ENCODE data around the gene B4GALT1.
A peak's percentile ranks its signal among the peaks of the same experiment; 100 is the strongest.

B4GALT1 gene

GRCh38 chr9:33202018-33202417 is 34.9 kb upstream of the B4GALT1 start:
- H3K27ac Mint-ChIP-seq = no peak overlapping the region
- no peak for DNase-seq
- TF ChIP-seq, protein P1, sequence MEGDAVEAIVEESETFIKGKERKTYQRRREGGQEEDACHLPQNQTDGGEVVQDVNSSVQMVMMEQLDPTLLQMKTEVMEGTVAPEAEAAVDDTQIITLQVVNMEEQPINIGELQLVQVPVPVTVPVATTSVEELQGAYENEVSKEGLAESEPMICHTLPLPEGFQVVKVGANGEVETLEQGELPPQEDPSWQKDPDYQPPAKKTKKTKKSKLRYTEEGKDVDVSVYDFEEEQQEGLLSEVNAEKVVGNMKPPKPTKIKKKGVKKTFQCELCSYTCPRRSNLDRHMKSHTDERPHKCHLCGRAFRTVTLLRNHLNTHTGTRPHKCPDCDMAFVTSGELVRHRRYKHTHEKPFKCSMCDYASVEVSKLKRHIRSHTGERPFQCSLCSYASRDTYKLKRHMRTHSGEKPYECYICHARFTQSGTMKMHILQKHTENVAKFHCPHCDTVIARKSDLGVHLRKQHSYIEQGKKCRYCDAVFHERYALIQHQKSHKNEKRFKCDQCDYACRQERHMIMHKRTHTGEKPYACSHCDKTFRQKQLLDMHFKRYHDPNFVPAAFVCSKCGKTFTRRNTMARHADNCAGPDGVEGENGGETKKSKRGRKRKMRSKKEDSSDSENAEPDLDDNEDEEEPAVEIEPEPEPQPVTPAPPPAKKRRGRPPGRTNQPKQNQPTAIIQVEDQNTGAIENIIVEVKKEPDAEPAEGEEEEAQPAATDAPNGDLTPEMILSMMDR (IDR thresholded peaks at IDR 0.05) = no peak
- no peaks in the 10 kb centered on the region for H3K9me3 Mint-ChIP-seq
- no peak overlapping the region for H3K4me3 Mint-ChIP-seq
- peaks cover 16% of the 10 kb centered on the region for H3K27me3 Mint-ChIP-seq (ENCODE audit: low read depth, poor library complexity)
- peaks cover 15% of the 10 kb centered on the region for H3K4me1 Mint-ChIP-seq
- no peaks in the 10 kb centered on the region for H3K36me3 Mint-ChIP-seq (ENCODE audit: low read depth)

GRCh38 chr9:33198165-33198564 is 31.0 kb upstream of the B4GALT1 start:
- TF ChIP-seq, protein P1 (IDR thresholded peaks at IDR 0.05) = no peak
- Mint-ChIP-seq H3K36me3 (ENCODE audit: low read depth) (no peaks in the 10 kb centered on the region), H3K27me3 (ENCODE audit: low read depth, poor library complexity) (peaks cover 3% of the 10 kb centered on the region), H3K4me3 (no peak overlapping the region), H3K9me3 (peaks cover 11% of the 10 kb centered on the region), H3K4me1 (peaks cover 21% of the 10 kb centered on the region), H3K27ac (no peak overlapping the region)
- no peak for DNase-seq

- peaks cover 21% of the 10 kb centered on the region for H3K4me1 Mint-ChIP-seq
These were observed 30.4 kb upstream of the B4GALT1 start for GRCh38 chr9:33197279-33198152.

DNA sequence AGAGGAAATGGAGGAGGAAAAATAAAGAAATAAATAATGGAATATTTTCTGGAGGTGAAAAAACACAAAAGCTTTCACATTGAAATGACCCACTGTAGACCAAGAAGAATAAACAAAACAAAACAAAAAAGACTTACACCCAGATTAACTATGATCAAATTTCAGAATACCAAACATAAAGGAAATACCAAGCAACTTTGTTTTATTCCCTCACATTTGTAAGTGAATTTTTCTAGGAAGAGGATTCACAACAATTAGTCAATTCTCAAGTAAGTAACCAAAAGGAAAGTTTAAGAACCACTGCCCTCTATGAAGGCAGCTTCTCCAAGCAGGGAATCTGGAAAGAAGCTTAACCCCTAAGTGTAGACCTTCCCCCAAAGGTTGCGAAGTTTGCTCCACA is 29.6 kb upstream of the B4GALT1 start:
- no peaks in the 10 kb centered on the region for H3K36me3 Mint-ChIP-seq (ENCODE audit: low read depth)

More at GRCh38 chr9:33197279-33198152, 30.4 kb upstream of the B4GALT1 start:
- Mint-ChIP-seq H3K27me3 (ENCODE audit: low read depth, poor library complexity) (peaks cover 3% of the 10 kb centered on the region), H3K9me3 (peaks cover 11% of the 10 kb centered on the region), H3K4me3 (no peak overlapping the region), H3K36me3 (ENCODE audit: low read depth) (no peaks in the 10 kb centered on the region), H3K27ac (no peak overlapping the region)
- DNase-seq = no peak
- TF ChIP-seq, protein P1 (IDR thresholded peaks at IDR 0.05) = no peak

DNA sequence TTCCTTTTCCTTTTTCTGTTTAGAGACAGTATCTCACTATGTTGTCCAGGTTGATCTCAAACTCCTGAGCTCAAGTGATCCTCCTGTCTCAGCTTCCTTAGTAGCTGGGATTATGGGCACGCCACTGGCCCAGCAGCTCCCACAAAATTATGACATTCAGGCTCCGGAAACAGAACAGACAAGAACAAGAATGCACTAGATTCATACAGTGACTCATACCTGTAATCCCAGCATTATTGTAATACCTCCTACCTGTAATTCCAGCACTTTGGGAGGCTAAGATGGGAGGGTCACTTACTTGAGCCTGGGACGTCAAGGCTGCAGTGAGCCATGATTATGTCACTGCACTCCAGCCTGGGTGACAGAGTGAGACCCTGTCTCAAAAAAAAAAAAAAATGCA is 26.7 kb upstream of the B4GALT1 start:
- Mint-ChIP-seq H3K36me3 (ENCODE audit: low read depth) (no peaks in the 10 kb centered on the region), H3K27me3 (ENCODE audit: low read depth, poor library complexity) (peaks cover 3% of the 10 kb centered on the region), H3K9me3 (peaks cover 11% of the 10 kb centered on the region), H3K27ac (peak overlapping the region; percentile 20), H3K4me1 (peaks cover 33% of the 10 kb centered on the region), H3K4me3 (no peak overlapping the region)
- DNase-seq = no peak
- TF ChIP-seq, protein P1 (IDR thresholded peaks at IDR 0.05) = no peak

More for the DNA sequence above, 29.6 kb upstream of the B4GALT1 start:
- H3K4me3 Mint-ChIP-seq = no peak overlapping the region
- DNase-seq = no peak
- H3K27me3 Mint-ChIP-seq (ENCODE audit: low read depth, poor library complexity) = peaks cover 3% of the 10 kb centered on the region
- TF ChIP-seq, protein P1 (IDR thresholded peaks at IDR 0.05) = no peak
- peaks cover 18% of the 10 kb centered on the region for H3K4me1 Mint-ChIP-seq
- peaks cover 11% of the 10 kb centered on the region for H3K9me3 Mint-ChIP-seq
- H3K27ac Mint-ChIP-seq = no peak overlapping the region

Measured in nephron progenitor cell (in vitro differentiated cells).